Mucosa of descending colon (tissue), 3 donors: Measurements from ENCODE around the gene SLC7A11. TPM values are rescaled to one million over a fixed set of nuclear protein-coding genes. Genes with fewer than 3 reads are reported as not detected.

Source experiments
- ATAC-seq: fragments of 200-7000 bp; cut with Tn5 transposase; one replicate; pipeline ENCODE4 v1.9.1; 2020; ENCODE audit warnings: mild to moderate bottlenecking, moderate library complexity
- DNase-seq, 3 donors: peaks; one replicate each; pipeline ENCODE4 v3.0.0-alpha.2; 2020
- H3K36me3 ChIP-seq: fragments of 200-600 bp; one replicate; pipeline ENCODE4 v1.8.0; 2021; ENCODE audit warnings: low read depth, mild to moderate bottlenecking
- H3K4me1 ChIP-seq: fragments of 200-600 bp; one replicate; pipeline ENCODE4 v1.8.0; 2021; ENCODE audit warnings: low read depth, mild to moderate bottlenecking
- H3K4me3 ChIP-seq: fragments of 200-600 bp; one replicate; pipeline ENCODE4 v1.8.0; 2021; ENCODE audit warnings: mild to moderate bottlenecking
- H3K9me3 ChIP-seq: fragments of 200-600 bp; one replicate; pipeline ENCODE4 v1.8.0; 2021; ENCODE audit warnings: mild to moderate bottlenecking
- CTCF ChIP-seq: fragments of 200-600 bp; IDR thresholded peaks from one replicate; pipeline ENCODE4 v1.8.0; 2022; ENCODE audit warnings: antibody characterized with exemption, mild to moderate bottlenecking
- intact Hi-C, 2 donors: fragments of 100-400 bp; cut with DNase I in 1 of 2; cut with micrococcal nuclease in 1 of 2; formaldehyde crosslinking; loops; one replicate each; pipeline versions ENCODE4 v1.11.0 to v1.11.1; 2022; cut with DNase I, micrococcal nuclease
- total RNA-seq, 3 donors: library from RNA; stranded (reverse); fragmentation: NEBNext Ultra II Directional in 2 of 3; extraction: Animal tissue kit (Norgen Biotek cat#: 25700) in 2 of 3; gene quantifications; one replicate each; pipeline versions ENCODE4 v1.2.1 to v1.2.4, GENCODE V29; 2021 to 2023
- donor health status: DM: no; HTN: no; CAD: no; lungs with moderate emphysema.
- donor health status: DM: no; HTN: no; CAD: no.
- donor health status: DM: no; HTN: yes; CAD: no.

SLC7A11 gene
- total RNA-seq, 3 donors from 2014 or later, result 0.70 to 2.9 (median 1.5) TPM

- no peak for TF ChIP-seq CTCF
- Histone ChIP-seq H3K9me3 (no peaks in the 10 kb centered on the region), H3K4me3 (no peak overlapping the region), H3K36me3 (no peaks in the 10 kb centered on the region), H3K4me1 (no peaks in the 10 kb centered on the region)
- DNase-seq (no peak), ATAC-seq (no peak)
- intact Hi-C loops, result no loop called here
Measured at GRCh38 chr4:138236037-138236436, 6.1 kb downstream of the SLC7A11 start.

- Histone ChIP-seq H3K9me3 (no peaks in the 10 kb centered on the region), H3K4me1 (no peaks in the 10 kb centered on the region), H3K4me3 (no peak overlapping the region), H3K36me3 (no peaks in the 10 kb centered on the region)
- intact Hi-C loops, result no loop called here
- DNase-seq (no peak), ATAC-seq (peak; percentile 69)
- no peak for TF ChIP-seq CTCF
Measured at GRCh38 chr4:138235419-138235952, 6.7 kb downstream of the SLC7A11 start.

- ATAC-seq (no peak), DNase-seq (no peak)
- no peaks in the 10 kb centered on the region for H3K36me3 ChIP-seq
- no peak overlapping the region for H3K4me3 ChIP-seq
- no peak for TF ChIP-seq CTCF
- H3K4me1 ChIP-seq, result no peaks in the 10 kb centered on the region
- intact Hi-C loops, result no loop called here
- no peaks in the 10 kb centered on the region for H3K9me3 ChIP-seq
Measured at GRCh38 chr4:138234248-138234647, 7.9 kb downstream of the SLC7A11 start.

- Histone ChIP-seq H3K36me3 (no peaks in the 10 kb centered on the region), H3K4me3 (no peak overlapping the region), H3K4me1 (no peaks in the 10 kb centered on the region), H3K9me3 (no peaks in the 10 kb centered on the region)
- no peak for DNase-seq
- ATAC-seq, result no peak
- intact Hi-C loops, result no loop called here
- no peak for TF ChIP-seq CTCF
Measured at GRCh38 chr4:138233313-138234034, 8.7 kb downstream of the SLC7A11 start.

GRCh38 chr4:138232364-138232763 lies 9.8 kb downstream of the SLC7A11 start:
- no peak for ATAC-seq
- intact Hi-C loops, result no loop called here
- H3K4me3 ChIP-seq, result no peak overlapping the region
- DNase-seq, result no peak
- H3K36me3 ChIP-seq, result no peaks in the 10 kb centered on the region
- H3K4me1 ChIP-seq, result no peaks in the 10 kb centered on the region
- H3K9me3 ChIP-seq, result no peaks in the 10 kb centered on the region
- no peak for TF ChIP-seq CTCF
